Measurements from ENCODE around the gene ELP2. TPM values are rescaled to one million over a fixed set of nuclear protein-coding genes. Genes with fewer than 3 reads are reported as not detected.
A peak's percentile ranks its signal among the peaks of the same experiment; 100 is the strongest.

The ELP2 gene
- total RNA-seq, 1 experiment from 2014 or later = 100 TPM

DNA sequence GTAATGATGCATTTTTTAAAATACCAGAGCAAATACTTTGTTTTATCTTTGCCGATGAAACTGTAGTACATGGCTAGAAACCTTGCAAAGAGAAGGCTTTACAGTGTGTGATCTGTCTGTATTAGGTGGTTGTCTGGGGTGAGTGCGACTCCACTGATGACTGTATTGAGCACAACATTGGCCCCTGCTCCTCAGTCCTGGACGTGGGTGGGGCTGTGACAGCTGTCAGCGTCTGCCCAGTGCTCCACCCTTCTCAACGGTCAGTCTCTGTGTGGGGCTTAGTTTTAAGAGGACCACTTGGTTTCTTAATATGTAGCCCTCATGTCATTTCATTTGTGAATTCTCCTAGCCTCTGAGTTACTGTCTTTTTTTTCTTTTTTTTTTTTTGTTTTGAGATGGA, 40.2 kb downstream of the ELP2 start:
- H3K4me3 Mint-ChIP-seq (ENCODE audit: unreplicated experiment) = no peak overlapping the region
- no peaks in the 10 kb centered on the region for H3K9me3 Mint-ChIP-seq (ENCODE audit: unreplicated experiment)
- no peaks in the 10 kb centered on the region for H3K27me3 Mint-ChIP-seq (ENCODE audit: insufficient read depth, unreplicated experiment)
- ChIA-PET CTCF (interaction anchor here (0.6 to 1.6 kb wide), 4 partner anchors 36 to 403 kb away, joined by 3 to 4 read pairs (median 4); no protein-coding TSS in a partner anchor), POLR2A (interaction anchor here (0.7 kb wide), 1 partner anchor 17 kb away, joined by 3 read pairs; no protein-coding TSS in a partner anchor)
- peaks cover 69% of the 10 kb centered on the region for H3K36me3 Mint-ChIP-seq (ENCODE audit: insufficient read depth, unreplicated experiment)
- no peak for DNase-seq (ENCODE audit: unreplicated experiment)
- no peak for TF ChIP-seq CTCF (IDR thresholded peaks at IDR 0.05; ENCODE audit: unreplicated experiment)
- no peak overlapping the region for H3K27ac Mint-ChIP-seq (ENCODE audit: low read depth, unreplicated experiment)
- intact Hi-C loops (cut with micrococcal nuclease) = no loop called here
- no peaks in the 10 kb centered on the region for H3K4me1 Mint-ChIP-seq (ENCODE audit: insufficient read depth, unreplicated experiment)
- BruUV-seq (replicated peaks) = no TSS peak

GRCh38 chr18:36175481-36175880, 45.8 kb downstream of the ELP2 start:
- TF ChIP-seq CTCF (IDR thresholded peaks at IDR 0.05; ENCODE audit: unreplicated experiment) = no peak
- Mint-ChIP-seq H3K9me3 (ENCODE audit: unreplicated experiment) (no peaks in the 10 kb centered on the region), H3K4me3 (ENCODE audit: unreplicated experiment) (no peak overlapping the region), H3K27ac (ENCODE audit: low read depth, unreplicated experiment) (peak overlapping the region; percentile 65), H3K4me1 (ENCODE audit: insufficient read depth, unreplicated experiment) (peaks cover 26% of the 10 kb centered on the region), H3K27me3 (ENCODE audit: insufficient read depth, unreplicated experiment) (no peaks in the 10 kb centered on the region), H3K36me3 (ENCODE audit: insufficient read depth, unreplicated experiment) (peaks cover 49% of the 10 kb centered on the region)
- no peak for DNase-seq (ENCODE audit: unreplicated experiment)
- CTCF ChIA-PET = interaction anchor here (0.6 to 1.5 kb wide), 4 partner anchors 10 to 419 kb away, joined by 3 to 4 read pairs (median 4); no protein-coding TSS in a partner anchor
- POLR2A ChIA-PET = interaction anchor here (0.7 to 7.7 kb wide), 9 partner anchors 12 to 203 kb away, joined by 3 to 50 read pairs (median 4); partner anchors contain the start of genes ELP2, MOCOS, RMP24 and SLC39A6
- BruUV-seq (replicated peaks) = TSS peak; percentile 3
- intact Hi-C loops (cut with micrococcal nuclease) = no loop called here

GRCh38 chr18:36176177-36176584, 46.5 kb downstream of the ELP2 start:
- BruUV-seq (replicated peaks) = no TSS peak
- ChIA-PET POLR2A (interaction anchor here (0.7 to 7.7 kb wide), 6 partner anchors 11 to 204 kb away, joined by 3 to 50 read pairs (median 5); partner anchors contain the start of genes ELP2, MOCOS, RMP24 and SLC39A6), CTCF (interaction anchor here (1.5 kb wide), 1 partner anchor 420 kb away, joined by 4 read pairs; no protein-coding TSS in a partner anchor)
- Mint-ChIP-seq H3K27ac (ENCODE audit: low read depth, unreplicated experiment) (peak overlapping the region; percentile 65), H3K4me1 (ENCODE audit: insufficient read depth, unreplicated experiment) (peaks cover 30% of the 10 kb centered on the region), H3K36me3 (ENCODE audit: insufficient read depth, unreplicated experiment) (peaks cover 45% of the 10 kb centered on the region), H3K9me3 (ENCODE audit: unreplicated experiment) (no peaks in the 10 kb centered on the region), H3K4me3 (ENCODE audit: unreplicated experiment) (no peak overlapping the region), H3K27me3 (ENCODE audit: insufficient read depth, unreplicated experiment) (no peaks in the 10 kb centered on the region)
- DNase-seq (ENCODE audit: unreplicated experiment) = peak; percentile 29
- TF ChIP-seq CTCF (IDR thresholded peaks at IDR 0.05; ENCODE audit: unreplicated experiment) = no peak
- intact Hi-C loops (cut with micrococcal nuclease) = no loop called here

- POLR2A ChIA-PET = interaction anchor here (2.0 to 7.7 kb wide), 3 partner anchors 11 to 48 kb away, joined by 6 to 50 read pairs (median 10); partner anchors contain the start of genes ELP2, MOCOS and SLC39A6
- H3K27me3 Mint-ChIP-seq (ENCODE audit: insufficient read depth, unreplicated experiment) = no peaks in the 10 kb centered on the region
- H3K4me3 Mint-ChIP-seq (ENCODE audit: unreplicated experiment) = no peak overlapping the region
- no peaks in the 10 kb centered on the region for H3K9me3 Mint-ChIP-seq (ENCODE audit: unreplicated experiment)
- peaks cover 30% of the 10 kb centered on the region for H3K4me1 Mint-ChIP-seq (ENCODE audit: insufficient read depth, unreplicated experiment)
- H3K36me3 Mint-ChIP-seq (ENCODE audit: insufficient read depth, unreplicated experiment) = peaks cover 40% of the 10 kb centered on the region
- no peak for TF ChIP-seq CTCF (IDR thresholded peaks at IDR 0.05; ENCODE audit: unreplicated experiment)
- intact Hi-C loops (cut with micrococcal nuclease) = no loop called here
- CTCF ChIA-PET = interaction anchor here (1.5 kb wide), 1 partner anchor 420 kb away, joined by 4 read pairs; no protein-coding TSS in a partner anchor
- DNase-seq (ENCODE audit: unreplicated experiment) = peak; percentile 95
- H3K27ac Mint-ChIP-seq (ENCODE audit: low read depth, unreplicated experiment) = peak overlapping the region; percentile 65
- no TSS peak for BruUV-seq (replicated peaks)
These were observed 47.0 kb downstream of the ELP2 start for GRCh38 chr18:36176711-36177110.
